MM.1S (cell line): ENCODE results near the gene GIMAP4.

ENCODE experiments used
- EZH2 ChIP-seq: fragments of 300-600 bp; sonication (generic); optimal IDR thresholded peaks from 2 replicates; pipeline ENCODE3; 2017; ENCODE audit warnings: low read depth, mild to moderate bottlenecking, antibody characterized with exemption, low read length, mixed read lengths
- TF ChIP-seq, protein P1 (sequence below): fragments of 300-600 bp; sonication (generic); IDR thresholded peaks from 2 replicates; pipeline ENCODE4 v1.5.1; 2016; ENCODE audit warnings: antibody characterized with exemption, low read length, mixed read lengths

GRCh38 chr7:150564566-150564965 is 2.6 kb upstream of the GIMAP4 start:
- TF ChIP-seq, protein P1, sequence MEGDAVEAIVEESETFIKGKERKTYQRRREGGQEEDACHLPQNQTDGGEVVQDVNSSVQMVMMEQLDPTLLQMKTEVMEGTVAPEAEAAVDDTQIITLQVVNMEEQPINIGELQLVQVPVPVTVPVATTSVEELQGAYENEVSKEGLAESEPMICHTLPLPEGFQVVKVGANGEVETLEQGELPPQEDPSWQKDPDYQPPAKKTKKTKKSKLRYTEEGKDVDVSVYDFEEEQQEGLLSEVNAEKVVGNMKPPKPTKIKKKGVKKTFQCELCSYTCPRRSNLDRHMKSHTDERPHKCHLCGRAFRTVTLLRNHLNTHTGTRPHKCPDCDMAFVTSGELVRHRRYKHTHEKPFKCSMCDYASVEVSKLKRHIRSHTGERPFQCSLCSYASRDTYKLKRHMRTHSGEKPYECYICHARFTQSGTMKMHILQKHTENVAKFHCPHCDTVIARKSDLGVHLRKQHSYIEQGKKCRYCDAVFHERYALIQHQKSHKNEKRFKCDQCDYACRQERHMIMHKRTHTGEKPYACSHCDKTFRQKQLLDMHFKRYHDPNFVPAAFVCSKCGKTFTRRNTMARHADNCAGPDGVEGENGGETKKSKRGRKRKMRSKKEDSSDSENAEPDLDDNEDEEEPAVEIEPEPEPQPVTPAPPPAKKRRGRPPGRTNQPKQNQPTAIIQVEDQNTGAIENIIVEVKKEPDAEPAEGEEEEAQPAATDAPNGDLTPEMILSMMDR, result no peak
- TF ChIP-seq EZH2, result no peak
